ENCODE measurements around the gene TMEM271.
"Not testable (repeated sequence)": the region's sequence is repeated elsewhere in the genome, so short reads cannot be mapped to it uniquely, and the experiment has no call there.

Gene TMEM271

DNA sequence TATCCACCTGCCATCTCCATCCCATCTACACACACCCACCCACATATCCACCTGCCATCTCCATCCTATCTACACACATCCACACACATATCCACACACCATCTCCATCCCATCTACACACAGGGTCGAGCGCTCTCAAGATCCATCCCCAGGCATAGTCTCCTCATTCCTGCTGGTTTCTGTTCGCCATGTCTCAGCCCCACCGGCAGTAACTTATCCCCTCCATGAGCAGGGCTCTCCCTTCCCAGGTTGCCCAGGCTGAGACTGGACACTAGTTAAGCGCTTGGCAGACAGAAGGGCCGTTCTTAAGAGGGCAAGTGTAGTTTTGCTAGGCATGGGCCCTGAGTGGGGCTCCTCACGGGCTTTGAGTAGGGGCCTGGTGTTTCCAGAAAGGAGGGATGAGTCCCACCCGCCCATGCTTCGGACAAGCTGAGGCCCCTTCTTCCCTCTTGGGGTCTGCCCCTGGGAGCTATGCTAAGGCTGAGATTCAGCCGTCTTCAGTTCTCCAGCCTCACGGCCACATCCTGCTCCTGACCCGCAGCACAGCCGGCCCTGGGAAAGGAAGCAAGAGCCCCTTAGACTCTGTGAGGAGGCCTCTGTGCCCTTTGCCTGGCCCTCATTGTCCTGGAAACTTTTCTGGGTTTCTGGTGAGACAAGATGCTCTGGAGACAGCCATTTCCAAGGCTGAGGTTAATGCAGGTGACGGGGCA is 20.4 kb downstream of the TMEM271 start:
- POLR2A ChIA-PET = no interaction called here
- TF ChIP-seq ZNF384 (IDR thresholded peaks at IDR 0.05) = no peak
- TF ChIP-seq LEF1 (IDR thresholded peaks at IDR 0.05; ENCODE audit: borderline replicate concordance) = no peak
- no peak for TF ChIP-seq NFRKB (IDR thresholded peaks at IDR 0.05)
- TF ChIP-seq SUZ12 (IDR thresholded peaks at IDR 0.05) = no peak
- TF ChIP-seq BHLHE40 (IDR thresholded peaks at IDR 0.05; ENCODE audit: borderline replicate concordance) = no peak
- no peak for TF ChIP-seq TARDBP (IDR thresholded peaks at IDR 0.05)
- TF ChIP-seq HDGF (IDR thresholded peaks at IDR 0.05; ENCODE audit: borderline replicate concordance) = no peak
- no peak for TF ChIP-seq ELF4 (IDR thresholded peaks at IDR 0.05)
- no peak for TF ChIP-seq L3MBTL2 (conservative IDR thresholded peaks at IDR 0.05)
- TF ChIP-seq PKNOX1 (IDR thresholded peaks at IDR 0.05) = no peak
- TF ChIP-seq SP1 (IDR thresholded peaks at IDR 0.05) = no peak
- TF ChIP-seq FOXA1 (IDR thresholded peaks at IDR 0.05) = no peak
- TF ChIP-seq CTBP1 (IDR thresholded peaks at IDR 0.05; ENCODE audit: borderline replicate concordance) = no peak
- no peak for TF ChIP-seq ARNT (IDR thresholded peaks at IDR 0.05)
- TF ChIP-seq FOXK2 (IDR thresholded peaks at IDR 0.05) = no peak
- CTCF ChIA-PET = no interaction called here
- DNase-seq (ENCODE audit: extremely low spot score) = no peak

DNA sequence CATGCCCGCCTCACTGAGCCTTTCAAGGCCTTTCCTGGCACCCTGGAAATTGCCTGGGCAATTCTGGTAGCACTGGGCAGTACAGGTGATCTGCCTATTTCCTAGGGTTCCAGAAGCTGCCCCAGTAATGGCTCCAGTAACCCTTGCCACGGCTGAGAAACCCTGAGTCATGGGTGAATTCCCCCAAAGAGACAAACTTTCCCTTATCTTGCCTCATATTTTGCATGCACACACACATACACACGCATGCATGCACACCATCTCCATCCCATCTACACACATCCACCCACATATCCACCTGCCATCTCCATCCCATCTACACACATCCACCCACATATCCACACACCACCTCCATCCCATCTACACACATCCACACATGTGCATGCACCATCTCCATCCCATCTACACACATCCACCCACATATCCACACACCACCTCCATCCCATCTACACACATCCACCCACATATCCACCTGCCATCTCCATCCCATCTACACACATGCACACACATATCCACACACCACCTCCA is 21.2 kb downstream of the TMEM271 start:
- POLR2A ChIA-PET; CTCF ChIA-PET; DNase-seq (ENCODE audit: extremely low spot score): not testable (repeated sequence)

GRCh38 chr4:552019-552418 is 24.1 kb downstream of the TMEM271 start:
- POLR2A ChIA-PET = interaction anchor here (1.0 kb wide), 1 partner anchor 25 kb away, joined by 3 read pairs; no protein-coding TSS in a partner anchor
- TF ChIP-seq TARDBP (IDR thresholded peaks at IDR 0.05) = no peak
- TF ChIP-seq ELF4 (IDR thresholded peaks at IDR 0.05) = no peak
- no peak for TF ChIP-seq SP1 (IDR thresholded peaks at IDR 0.05)
- no peak for TF ChIP-seq FOXK2 (IDR thresholded peaks at IDR 0.05)
- TF ChIP-seq HDGF (IDR thresholded peaks at IDR 0.05; ENCODE audit: borderline replicate concordance) = no peak
- no peak for TF ChIP-seq ZNF384 (IDR thresholded peaks at IDR 0.05)
- TF ChIP-seq L3MBTL2 (conservative IDR thresholded peaks at IDR 0.05) = no peak
- TF ChIP-seq ARNT (IDR thresholded peaks at IDR 0.05) = no peak
- no peak for TF ChIP-seq NFRKB (IDR thresholded peaks at IDR 0.05)
- TF ChIP-seq CTBP1 (IDR thresholded peaks at IDR 0.05; ENCODE audit: borderline replicate concordance) = no peak
- TF ChIP-seq PKNOX1 (IDR thresholded peaks at IDR 0.05) = no peak
- no peak for TF ChIP-seq LEF1 (IDR thresholded peaks at IDR 0.05; ENCODE audit: borderline replicate concordance)
- TF ChIP-seq FOXA1 (IDR thresholded peaks at IDR 0.05) = no peak
- no peak for DNase-seq (ENCODE audit: extremely low spot score)
- CTCF ChIA-PET = interaction anchor here (0.5 kb wide), 1 partner anchor 221 kb away, joined by 3 read pairs; no protein-coding TSS in a partner anchor

GRCh38 chr4:550268-550667 is 25.8 kb downstream of the TMEM271 start:
- POLR2A ChIA-PET; DNase-seq (ENCODE audit: extremely low spot score); CTCF ChIA-PET: not testable (repeated sequence)

- ChIA-PET CTCF (no interaction called here), POLR2A (no interaction called here)
- no peak for TF ChIP-seq CTBP1 (IDR thresholded peaks at IDR 0.05; ENCODE audit: borderline replicate concordance)
- no peak for TF ChIP-seq TARDBP (IDR thresholded peaks at IDR 0.05)
- TF ChIP-seq FOXK2 (IDR thresholded peaks at IDR 0.05) = no peak
- TF ChIP-seq ZNF384 (IDR thresholded peaks at IDR 0.05) = no peak
- no peak for TF ChIP-seq SP1 (IDR thresholded peaks at IDR 0.05)
- no peak for TF ChIP-seq BHLHE40 (IDR thresholded peaks at IDR 0.05; ENCODE audit: borderline replicate concordance)
- peak; percentile 36 for DNase-seq (ENCODE audit: extremely low spot score)
These were observed 27.1 kb downstream of the TMEM271 start for GRCh38 chr4:548976-549375.

DNA sequence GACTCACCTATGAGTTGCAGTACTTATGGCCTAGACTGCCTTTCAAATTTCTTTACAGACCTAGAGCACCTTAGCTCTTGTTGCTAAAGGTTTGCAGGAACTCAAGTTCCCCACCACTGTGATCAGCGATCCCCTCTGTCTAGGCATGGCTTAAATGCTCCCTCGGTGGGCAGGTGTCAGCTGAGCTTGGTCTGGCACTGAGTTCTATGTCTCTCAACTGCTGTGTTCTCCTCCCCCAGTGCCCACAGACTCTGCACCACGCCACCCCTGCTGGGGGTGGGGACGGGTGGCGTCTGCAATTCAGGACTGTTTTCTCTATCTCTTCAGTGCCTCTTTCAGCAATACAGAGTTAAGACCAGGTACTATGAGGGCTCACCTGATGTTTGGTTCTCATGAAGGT is 30.5 kb downstream of the TMEM271 start:
- TF ChIP-seq LEF1 (IDR thresholded peaks at IDR 0.05; ENCODE audit: borderline replicate concordance) (no peak), CTBP1 (IDR thresholded peaks at IDR 0.05; ENCODE audit: borderline replicate concordance) (no peak), FOXA1 (IDR thresholded peaks at IDR 0.05) (no peak), PKNOX1 (IDR thresholded peaks at IDR 0.05) (no peak), SP1 (IDR thresholded peaks at IDR 0.05) (no peak), HDGF (IDR thresholded peaks at IDR 0.05; ENCODE audit: borderline replicate concordance) (no peak), BHLHE40 (IDR thresholded peaks at IDR 0.05; ENCODE audit: borderline replicate concordance) (no peak), L3MBTL2 (conservative IDR thresholded peaks at IDR 0.05) (no peak), SUZ12 (IDR thresholded peaks at IDR 0.05) (no peak), FOXM1 (IDR thresholded peaks at IDR 0.05; ENCODE audit: borderline replicate concordance) (no peak), ZNF384 (IDR thresholded peaks at IDR 0.05) (no peak), FOXK2 (IDR thresholded peaks at IDR 0.05) (no peak), NFRKB (IDR thresholded peaks at IDR 0.05) (no peak)
- POLR2A ChIA-PET = no interaction called here
- DNase-seq (ENCODE audit: extremely low spot score) = no peak
- CTCF ChIA-PET = no interaction called here
